Activated CD8-positive, alpha-beta memory T cell treated with anti-CD3 and anti-CD28 coated beads, Interleukin-2, amount 50 U/mL, for 1 hour (primary cell): ENCODE results near the gene CCDC61.
A peak's percentile ranks its signal among the peaks of the same experiment; 100 is the strongest.

Source experiments
- DNase-seq: peaks from one replicate; pipeline ENCODE4 v3.0.0-alpha.2; 2020; ENCODE audit errors: extremely low read depth

Gene CCDC61, protein sequence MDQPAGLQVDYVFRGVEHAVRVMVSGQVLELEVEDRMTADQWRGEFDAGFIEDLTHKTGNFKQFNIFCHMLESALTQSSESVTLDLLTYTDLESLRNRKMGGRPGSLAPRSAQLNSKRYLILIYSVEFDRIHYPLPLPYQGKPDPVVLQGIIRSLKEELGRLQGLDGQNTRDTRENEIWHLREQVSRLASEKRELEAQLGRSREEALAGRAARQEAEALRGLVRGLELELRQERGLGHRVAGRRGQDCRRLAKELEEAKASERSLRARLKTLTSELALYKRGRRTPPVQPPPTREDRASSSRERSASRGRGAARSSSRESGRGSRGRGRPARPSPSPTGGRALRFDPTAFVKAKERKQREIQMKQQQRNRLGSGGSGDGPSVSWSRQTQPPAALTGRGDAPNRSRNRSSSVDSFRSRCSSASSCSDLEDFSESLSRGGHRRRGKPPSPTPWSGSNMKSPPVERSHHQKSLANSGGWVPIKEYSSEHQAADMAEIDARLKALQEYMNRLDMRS

DNA sequence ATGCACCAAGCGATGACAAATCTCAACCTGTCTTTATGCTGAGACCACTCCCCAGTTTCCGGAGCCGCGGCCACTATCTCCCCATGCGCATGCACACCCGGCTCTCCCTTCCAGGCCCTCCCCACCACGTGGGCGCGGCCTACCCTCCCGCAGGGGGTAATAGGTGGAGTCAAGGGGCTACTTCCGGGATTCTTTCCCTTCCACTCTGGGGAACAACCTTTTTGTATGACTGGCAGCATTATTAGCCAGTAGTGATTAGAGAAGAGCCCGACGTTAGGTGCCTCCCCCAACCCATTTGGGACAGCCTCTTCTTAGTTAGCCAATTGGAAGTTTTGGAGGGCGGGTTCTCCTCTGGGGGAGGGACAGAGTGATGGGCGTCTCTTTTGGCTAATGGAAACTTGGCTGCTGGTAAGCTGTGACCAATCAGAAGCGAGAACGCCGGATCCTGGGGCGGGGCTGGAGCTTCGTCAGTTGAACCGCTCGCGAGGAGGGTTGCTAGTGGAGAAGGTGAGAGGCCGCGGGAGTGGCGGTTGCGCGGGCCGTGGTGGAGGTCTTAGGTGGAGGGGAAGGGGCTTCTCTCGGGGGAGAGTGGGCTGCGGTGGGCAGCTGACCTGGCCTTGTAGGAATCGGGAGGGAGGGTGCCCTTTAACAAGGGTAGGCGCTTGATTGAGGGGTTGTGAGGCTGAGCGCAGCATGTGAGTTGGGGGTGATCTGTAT lies at the start of gene CCDC61:
TSS of gene CCDC61 (plus strand) at position 470 of the 717 bp plus-strand sequence. CDS start 7,552 bp downstream, outside the sequence.
- DNase-seq, result peak; percentile 95

DNA sequence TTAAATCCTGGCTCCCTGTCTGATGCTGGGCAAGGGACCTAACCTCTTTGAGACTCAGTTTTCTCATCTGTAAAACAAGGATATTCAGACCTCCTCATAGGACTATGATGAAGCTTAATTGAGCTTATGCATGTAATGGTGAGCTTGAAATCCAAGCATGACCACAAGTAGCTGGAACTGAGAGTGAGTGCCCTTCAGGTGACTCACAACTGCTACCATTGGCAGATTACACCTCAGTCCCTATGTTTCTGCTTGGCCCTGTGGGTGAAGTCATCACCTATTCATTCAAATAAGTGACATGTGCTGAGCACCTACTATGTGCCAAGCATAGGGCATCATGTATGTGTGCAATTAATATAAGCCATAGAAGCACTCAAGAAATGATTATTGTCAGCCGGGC lies 47.3 kb upstream of the CCDC61 start:
- DNase-seq, result no peak

DNA sequence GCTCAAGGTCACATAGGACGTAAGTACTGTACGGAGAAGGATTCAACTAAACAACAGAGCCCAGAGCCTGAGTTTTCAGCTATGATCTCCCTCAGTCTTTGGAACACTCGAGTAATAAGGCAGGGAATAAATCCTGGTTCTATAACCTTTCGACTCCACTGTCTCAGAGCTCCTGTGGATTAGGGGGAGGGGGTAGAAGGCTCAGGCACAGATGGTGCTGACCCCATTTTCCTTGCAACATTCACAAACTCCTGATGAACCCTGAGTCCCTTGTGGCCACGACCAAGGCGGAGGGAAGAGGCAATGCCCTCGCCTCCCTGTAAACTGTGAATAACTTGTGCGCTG lies 43.0 kb upstream of the CCDC61 start:
- DNase-seq, result no peak

DNA sequence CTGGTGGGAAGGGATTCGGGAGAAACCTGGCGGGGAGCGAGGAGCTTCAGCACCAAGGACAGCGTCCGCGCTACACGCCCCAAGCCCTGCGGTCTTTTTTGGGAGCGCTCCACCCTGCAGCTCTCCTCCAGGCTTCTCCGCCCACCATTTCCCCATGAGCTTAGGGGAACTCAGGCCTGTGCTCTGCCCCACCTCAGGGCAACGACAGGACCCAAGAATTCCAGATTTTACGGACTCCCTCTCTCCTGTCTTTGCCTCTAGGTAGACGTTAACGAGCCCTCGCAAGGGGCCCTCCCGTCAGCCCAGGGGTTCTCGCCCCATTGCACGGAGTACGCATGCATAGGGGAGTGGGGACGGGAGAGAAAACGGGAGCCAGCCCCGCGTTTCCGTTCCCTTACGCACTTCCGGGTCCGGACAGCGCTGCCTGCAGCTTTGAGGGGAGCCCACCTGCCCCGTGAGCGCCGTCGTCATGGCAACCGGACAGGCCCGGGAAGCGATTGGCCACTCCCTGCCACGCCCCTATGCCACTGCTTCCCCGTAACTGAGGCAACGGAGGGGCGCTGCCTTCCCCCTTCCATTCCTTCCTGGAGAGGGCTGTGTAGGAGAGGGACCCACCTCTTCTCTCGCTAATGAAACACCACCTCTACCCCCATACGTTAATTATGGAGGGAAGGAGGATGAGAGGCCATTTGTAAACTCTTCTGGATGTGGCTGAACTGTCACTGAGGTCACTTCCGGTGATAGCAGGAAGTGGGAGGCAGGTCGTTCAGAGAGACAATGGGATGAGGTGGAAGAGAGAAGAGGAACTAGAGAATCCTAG lies 42.4 kb upstream of the CCDC61 start:
- no peak for DNase-seq

DNA sequence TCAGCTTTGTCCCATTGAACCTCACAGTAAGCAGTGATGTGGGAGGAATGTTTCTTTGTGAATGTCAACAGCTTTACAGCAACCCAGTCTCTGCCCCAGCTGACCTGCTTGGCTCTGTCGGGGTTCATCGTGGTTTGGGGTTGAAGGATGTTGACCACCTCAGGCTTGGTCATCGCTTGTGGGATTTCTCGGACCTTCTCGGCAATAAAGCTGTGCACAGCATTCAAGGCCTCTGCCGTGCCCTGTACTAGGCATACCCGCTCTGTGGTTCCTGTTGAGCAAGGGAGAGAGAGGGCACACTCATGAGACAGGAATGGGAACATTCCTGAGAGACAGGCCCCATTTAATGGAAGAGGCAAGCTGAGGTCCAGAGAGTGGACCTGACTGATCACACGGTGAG lies 41.6 kb upstream of the CCDC61 start:
- DNase-seq, result no peak

DNA sequence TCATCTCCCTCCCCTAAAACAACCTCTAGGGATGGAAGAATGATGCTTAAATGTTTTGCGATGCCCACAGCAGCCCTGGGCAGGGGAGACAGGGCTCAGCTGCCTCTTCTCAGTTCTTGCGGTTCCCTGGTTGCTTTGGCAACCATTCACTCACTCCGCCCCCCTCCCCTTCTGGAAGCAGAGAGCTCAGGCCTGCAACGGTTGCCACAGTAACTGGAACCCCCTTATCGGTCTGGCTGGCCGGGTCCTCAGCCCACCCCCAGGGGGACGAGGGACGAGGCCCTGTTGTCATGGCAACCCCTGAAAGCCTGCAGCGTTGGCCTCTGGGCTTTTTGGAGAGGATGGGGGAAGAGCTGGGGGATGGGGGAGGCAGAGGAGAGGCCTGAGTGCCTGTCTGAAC lies 41.1 kb upstream of the CCDC61 start:
- no peak for DNase-seq

DNA sequence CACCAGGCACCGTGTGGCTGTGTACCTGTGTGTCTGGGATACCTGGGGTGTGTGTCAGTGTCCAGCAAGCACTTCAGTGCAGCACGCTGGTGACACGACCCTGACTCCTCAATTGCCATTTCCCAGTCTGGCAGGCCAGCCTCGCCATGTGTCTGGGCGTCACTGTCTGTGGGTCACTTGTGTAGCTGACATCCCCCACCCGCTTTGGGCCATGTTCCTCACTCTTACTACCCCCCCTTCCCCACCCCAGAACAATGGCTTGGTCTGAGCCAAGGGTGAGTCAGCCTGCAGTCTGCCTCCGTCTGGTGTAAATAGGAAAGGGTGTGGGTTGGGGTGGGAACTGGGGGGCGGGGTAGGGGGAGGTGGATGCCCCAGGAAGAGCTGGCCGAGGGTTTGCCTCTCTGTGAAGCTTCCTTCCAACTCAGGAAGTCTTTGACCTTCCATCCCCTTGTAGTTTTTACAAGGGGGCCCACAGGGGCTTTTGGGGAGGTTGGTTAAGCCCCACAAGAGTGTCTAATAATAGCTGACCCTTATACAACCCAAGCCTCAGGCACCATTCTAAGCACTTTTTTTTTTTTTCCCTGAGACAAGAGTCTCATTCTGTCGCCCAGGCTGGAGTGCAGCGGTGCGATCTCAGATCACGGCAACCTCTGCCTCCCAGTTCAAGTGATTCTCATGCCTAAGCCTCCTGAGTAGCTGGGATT lies 39.2 kb upstream of the CCDC61 start:
- no peak for DNase-seq

DNA sequence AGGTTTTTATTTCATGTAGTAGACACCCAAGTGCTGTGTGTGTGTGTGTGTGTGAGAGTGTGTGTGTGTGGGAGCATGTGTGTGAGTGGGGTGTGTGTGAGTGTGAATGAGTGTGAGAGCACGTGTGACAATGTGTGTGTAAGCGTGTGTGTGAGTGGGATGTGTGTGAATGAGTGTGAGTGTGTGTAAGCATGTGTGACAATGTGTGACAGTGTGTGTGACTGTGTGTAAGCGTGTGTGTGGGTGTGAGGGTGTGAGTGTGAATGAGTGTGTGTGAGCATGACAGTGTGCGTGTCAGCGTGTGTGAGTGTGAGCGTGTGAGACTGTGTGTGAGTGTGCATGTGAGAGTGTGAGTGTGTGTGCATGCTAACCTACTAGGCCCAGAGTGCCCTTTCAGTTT lies 36.9 kb upstream of the CCDC61 start:
- DNase-seq, result no peak

DNA sequence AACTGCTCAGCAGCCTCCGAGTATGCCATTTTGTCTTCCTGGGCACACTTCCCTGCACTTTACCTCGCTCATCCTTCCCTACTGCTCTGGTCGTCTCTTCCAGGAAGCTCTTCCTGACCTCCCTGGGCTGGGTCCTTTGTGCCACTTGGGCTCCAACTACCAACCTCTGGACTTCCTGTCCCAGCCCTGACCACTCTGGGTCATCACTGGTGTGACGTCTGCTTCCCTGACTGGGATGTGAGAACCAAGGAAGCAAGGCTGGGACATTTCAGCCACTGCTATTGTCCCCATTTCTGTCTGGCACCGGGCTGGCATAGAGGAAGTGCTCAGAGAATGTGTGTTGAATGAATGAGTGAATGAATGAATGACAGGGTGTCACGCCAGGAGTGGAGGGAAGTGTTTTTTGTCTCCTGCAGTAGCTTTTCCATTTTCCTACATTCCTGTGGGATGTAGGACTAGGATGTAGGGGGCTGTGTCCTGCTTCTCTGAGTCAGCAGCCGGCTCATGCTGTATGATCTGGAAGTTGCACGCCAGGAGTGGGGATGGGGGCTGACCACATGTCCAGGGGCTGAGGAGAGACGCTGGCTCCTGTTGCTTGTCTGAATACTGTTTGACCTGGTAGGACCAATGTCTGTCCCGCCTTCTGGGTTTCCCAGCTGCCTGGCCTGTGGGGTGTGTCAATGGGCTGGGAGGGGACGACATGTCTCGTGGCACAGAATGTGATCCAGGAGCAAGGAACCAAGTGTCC lies 36.3 kb upstream of the CCDC61 start:
- DNase-seq, result no peak

DNA sequence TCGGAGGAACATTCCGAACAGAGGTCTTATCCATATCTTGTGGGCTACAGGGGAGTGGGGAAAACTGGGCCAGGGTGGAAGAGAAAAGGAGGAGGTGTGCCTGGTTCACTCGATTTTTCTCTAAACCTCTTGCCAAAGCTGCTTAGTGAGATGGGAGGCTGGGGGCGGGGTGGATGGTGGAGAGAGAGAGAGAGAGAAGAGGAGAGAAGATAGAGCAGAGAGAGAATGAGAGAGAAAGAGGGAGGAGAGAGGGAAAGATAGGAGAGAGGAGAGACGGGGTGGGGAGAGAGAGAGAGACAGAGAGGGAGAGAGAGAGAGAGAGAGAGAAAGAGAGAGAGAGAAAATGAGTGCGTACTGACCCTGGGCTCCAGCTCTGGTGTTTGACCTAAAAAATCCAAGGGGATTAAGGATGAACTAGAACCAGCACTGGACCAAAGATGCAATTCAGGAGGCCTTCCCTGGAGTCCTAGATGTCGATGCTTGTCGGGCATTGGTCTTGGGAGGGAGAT lies 35.7 kb upstream of the CCDC61 start:
- no peak for DNase-seq

DNA sequence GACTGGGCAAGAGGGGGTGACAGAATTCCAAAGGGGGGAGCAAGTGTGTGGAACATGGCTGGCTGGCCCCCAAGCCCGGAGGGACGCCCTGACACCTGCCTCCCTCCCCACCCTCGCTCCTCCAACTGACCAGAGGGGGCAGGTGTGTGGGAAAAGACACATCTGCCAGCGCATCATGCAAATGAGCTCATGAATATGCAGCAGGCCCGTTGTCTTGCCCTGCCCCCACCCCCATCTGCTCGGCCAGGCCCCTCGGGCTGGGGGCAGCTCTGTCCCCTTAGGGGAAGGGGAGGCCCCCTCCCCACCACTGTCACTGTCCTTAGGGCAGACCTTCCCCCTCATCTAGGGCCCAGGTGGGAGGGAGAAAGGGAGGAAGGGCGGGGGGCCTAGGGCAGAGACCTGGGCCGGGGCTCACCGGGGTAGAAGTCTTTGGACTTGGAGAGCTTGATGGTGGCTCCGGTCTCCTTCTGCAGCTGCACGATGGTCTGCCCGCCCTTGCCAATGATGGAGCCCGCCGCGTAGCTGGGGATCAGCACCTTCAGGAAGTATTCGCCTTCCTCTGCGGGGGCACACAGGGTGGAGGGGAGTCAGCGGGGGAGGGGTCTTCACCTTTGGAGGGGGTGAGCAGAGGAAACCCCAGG lies 34.6 kb upstream of the CCDC61 start:
- no peak for DNase-seq

DNA sequence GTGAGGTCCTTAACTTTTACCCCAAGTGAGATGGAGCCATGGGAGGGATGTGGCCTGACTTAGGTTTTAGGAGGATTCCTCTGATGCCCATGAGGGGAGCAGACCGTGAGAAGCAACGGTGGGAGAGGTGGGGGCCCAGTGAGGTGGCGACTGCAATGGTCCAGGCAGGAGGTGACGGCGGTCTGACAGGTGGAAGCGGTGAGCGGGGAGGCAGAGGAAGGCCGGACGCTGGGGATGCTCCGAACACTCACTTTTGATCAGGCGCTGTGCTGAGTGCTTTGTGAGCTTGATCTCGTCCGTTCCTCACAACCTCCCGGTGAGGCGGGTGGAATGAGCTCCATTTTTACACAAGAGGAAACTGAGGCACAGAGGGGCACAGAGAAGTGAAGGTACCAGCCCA lies 33.2 kb upstream of the CCDC61 start:
- no peak for DNase-seq

DNA sequence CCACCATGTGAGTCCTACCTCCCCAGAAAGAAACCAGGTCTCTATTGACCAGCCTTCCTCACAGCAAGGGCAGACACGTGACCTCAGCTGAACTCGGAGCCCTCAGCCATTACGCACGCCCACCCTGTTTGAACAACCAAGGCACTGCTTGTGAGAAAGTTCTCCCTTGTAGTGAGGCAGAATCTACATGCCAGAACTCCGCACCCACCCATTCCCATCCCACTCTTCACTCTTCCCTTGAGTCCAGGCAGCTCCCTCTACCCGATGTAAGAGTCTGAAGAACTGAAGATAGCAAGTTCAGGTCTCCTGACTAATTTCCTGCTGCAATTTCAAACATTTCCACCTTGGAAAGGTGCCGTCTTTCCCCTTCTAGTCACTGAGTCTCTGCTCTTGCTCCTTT lies 28.0 kb upstream of the CCDC61 start:
- no peak for DNase-seq

DNA sequence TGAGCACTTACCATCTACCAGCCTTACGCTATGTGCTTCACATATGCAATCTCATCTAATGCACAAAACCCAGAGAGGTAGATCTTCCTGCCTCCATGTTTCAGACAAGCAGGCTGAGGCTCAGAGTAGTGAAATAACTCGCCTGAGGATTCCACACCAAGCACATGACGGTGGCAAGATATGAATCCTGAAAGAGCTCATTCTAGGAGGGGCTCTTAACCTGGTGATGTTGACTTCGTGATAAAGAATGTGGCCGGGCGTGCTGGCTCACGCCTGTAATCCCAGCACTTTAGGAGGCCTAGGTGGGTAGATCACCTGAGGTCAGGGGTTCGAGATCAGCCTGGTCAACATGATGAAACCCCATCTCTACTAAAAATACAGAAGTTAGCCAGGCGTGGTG lies 26.6 kb upstream of the CCDC61 start:
- no peak for DNase-seq

DNA sequence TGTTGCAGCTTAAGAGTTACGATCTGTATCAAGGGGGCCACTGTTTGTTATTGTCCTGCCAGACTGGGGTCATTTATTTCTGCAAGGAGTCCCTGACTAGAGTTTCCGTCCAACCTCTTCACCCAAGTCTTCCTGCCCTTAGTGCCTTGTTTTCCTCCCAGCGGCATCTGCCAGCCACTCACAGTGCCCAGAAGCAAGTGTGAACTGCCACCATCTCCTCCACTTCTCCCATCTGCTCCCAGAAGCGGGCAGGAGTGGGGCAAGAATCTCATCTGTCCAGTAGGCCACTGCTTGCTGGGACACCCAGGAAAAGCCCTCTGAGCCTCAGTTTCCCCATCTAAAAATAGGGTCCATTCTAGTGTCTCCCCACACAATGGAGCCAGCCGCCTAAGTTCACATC lies 25.6 kb upstream of the CCDC61 start:
- no peak for DNase-seq

DNA sequence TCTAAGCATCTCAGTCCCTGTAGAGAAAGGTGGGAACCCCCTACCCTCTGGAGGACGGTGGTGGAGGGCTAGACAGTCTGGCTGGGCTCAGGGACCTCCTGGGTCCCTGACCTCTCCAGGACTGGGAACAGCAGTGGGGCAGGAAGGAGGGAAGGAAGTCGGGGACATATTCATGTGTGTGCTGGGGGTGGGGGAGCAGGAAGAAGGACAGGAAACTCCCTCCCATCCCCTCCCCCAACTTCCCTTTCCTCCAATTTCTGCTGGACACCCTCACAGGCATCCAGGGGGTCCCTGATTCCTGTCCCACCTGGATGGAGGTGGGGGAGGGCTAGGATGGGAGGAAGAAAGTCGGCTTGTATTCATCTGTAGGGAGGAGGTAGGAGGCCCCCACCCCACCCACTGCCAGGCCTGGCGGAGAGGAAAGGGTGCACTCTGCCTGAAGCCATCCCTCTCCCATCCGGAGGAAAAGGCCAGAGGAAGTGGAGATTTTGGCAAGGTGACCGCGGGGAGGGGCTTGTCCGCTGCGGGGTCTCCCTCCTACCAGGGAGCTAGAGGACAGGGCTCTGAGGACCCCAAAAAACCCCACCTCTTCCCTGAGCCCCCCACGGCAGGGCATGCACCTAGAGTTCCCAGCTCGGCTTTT lies 23.9 kb upstream of the CCDC61 start:
- no peak for DNase-seq

DNA sequence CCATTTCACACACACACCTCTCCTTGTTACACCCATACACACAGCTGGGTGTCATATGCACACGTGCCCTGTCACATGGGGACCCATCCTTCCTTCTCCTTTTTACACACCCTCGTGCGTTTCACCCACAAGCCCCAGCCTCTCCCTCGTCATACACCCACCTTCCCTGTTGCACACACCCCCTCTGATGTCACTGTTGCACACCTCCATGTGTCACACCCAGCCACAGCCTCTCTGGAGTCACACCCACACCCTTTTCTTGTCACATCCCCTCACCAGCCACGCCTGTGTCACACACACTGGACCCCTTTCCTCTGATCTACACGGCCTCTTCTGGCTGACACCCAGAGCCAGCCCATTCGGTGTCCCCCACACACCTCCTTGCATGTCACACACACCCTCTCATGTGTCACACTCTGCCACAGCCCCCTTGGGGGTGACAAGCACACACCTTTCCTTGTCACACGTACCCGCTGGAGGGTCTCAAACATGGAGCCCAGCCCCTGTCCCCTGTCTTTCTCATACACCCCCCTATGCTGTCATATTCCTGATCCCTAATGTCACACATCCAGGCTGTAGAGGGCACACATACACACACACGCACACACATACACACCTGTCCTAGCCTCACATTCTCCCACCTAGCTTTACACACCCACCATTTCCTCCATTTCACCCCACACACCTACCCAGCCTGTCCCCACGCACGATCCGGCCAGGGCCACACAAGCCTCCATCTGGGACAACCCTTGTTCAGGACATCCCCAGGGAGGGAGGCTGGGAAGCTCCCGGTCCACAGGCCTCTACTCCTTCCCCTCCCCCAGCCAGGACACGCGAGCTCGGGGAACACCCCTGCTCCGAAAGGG lies 23.0 kb upstream of the CCDC61 start:
- DNase-seq, result no peak

DNA sequence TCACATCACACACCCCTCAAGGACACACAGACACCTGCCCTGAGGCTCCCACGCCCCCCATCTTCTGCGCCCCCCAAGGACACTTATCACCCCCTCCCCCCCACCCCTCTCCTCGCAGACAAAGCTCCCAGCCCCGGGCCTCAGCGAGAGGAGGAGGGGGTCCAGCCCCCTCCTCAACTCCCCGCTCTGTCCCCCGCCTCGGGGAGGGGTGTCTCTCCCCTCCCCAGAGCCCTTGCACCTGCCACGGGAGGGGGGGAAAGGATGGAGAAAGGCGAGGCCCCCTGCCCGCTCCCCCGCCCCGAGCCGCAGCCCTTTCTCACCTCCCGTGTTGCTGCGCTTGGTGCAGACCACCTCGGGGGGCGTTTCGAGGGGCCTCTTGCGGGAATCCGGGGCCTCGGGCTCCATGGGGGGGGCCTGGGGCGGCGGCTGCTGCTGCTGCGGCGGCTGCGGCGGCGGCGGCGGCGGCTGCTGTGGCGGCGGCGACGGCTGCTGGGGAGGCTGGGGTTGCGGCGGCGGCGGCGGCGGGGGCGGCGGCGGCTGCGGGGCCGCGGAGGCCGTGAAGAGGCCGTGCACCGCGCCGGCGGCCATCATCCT lies 22.2 kb upstream of the CCDC61 start:
- no peak for DNase-seq
